ENCODE measurements around the gene SMYD4. TPM values are rescaled to one million over a fixed set of nuclear protein-coding genes. Genes with fewer than 3 reads are reported as not detected.
"Not testable (repeated sequence)": the region's sequence is repeated elsewhere in the genome, so short reads cannot be mapped to it uniquely, and the experiment has no call there.

Gene SMYD4
- total RNA-seq, 1 donor from 2014 or later: 33.5 TPM

GRCh38 chr17:1830288-1830687 is 586 bp upstream of the SMYD4 start:
- no peaks in the 10 kb centered on the region for H3K9me3 Mint-ChIP-seq (ENCODE audit: low read depth)

GRCh38 chr17:1829216-1829591 is 498 bp downstream of the SMYD4 start:
- Mint-ChIP-seq H3K27ac (peak overlapping the region; percentile 76), H3K27me3 (no peaks in the 10 kb centered on the region), H3K4me3 (ENCODE audit: low read depth) (peak overlapping the region; percentile 97), H3K36me3 (ENCODE audit: insufficient read depth) (peaks cover 10% of the 10 kb centered on the region), H3K9me3 (ENCODE audit: low read depth) (no peaks in the 10 kb centered on the region), H3K4me1 (ENCODE audit: low read depth) (peaks cover 15% of the 10 kb centered on the region)
- TF ChIP-seq CTCF (IDR thresholded peaks at IDR 0.05; ENCODE audit: unreplicated experiment): no peak
- no peak for DNase-seq (ENCODE audit: low spot score, unreplicated experiment)

More at GRCh38 chr17:1830288-1830687, 586 bp upstream of the SMYD4 start:
- H3K27me3 Mint-ChIP-seq: no peaks in the 10 kb centered on the region
- H3K27ac Mint-ChIP-seq: peak overlapping the region; percentile 93
- no peak for DNase-seq (ENCODE audit: low spot score, unreplicated experiment)
- peaks cover 15% of the 10 kb centered on the region for H3K4me1 Mint-ChIP-seq (ENCODE audit: low read depth)
- peaks cover 8% of the 10 kb centered on the region for H3K36me3 Mint-ChIP-seq (ENCODE audit: insufficient read depth)
- H3K4me3 Mint-ChIP-seq (ENCODE audit: low read depth): peak overlapping the region; percentile 97
- no peak for TF ChIP-seq CTCF (IDR thresholded peaks at IDR 0.05; ENCODE audit: unreplicated experiment)

GRCh38 chr17:1820528-1821252 is 9.0 kb downstream of the SMYD4 start:
- H3K4me3 Mint-ChIP-seq (ENCODE audit: low read depth): no peak overlapping the region
- peaks cover 10% of the 10 kb centered on the region for H3K36me3 Mint-ChIP-seq (ENCODE audit: insufficient read depth)
- H3K27me3 Mint-ChIP-seq: no peaks in the 10 kb centered on the region
- H3K4me1 Mint-ChIP-seq (ENCODE audit: low read depth): peaks cover 2% of the 10 kb centered on the region
- no peak overlapping the region for H3K27ac Mint-ChIP-seq
- no peak for TF ChIP-seq CTCF (IDR thresholded peaks at IDR 0.05; ENCODE audit: unreplicated experiment)
- H3K9me3 Mint-ChIP-seq (ENCODE audit: low read depth): no peaks in the 10 kb centered on the region
- DNase-seq (ENCODE audit: low spot score, unreplicated experiment): no peak

GRCh38 chr17:1813088-1813487 is 16.6 kb downstream of the SMYD4 start:
- DNase-seq (ENCODE audit: low spot score, unreplicated experiment): no peak
- no peak overlapping the region for H3K27ac Mint-ChIP-seq
- H3K9me3 Mint-ChIP-seq (ENCODE audit: low read depth): no peaks in the 10 kb centered on the region
- TF ChIP-seq CTCF (IDR thresholded peaks at IDR 0.05; ENCODE audit: unreplicated experiment): no peak
- no peaks in the 10 kb centered on the region for H3K4me1 Mint-ChIP-seq (ENCODE audit: low read depth)
- H3K36me3 Mint-ChIP-seq (ENCODE audit: insufficient read depth): peaks cover 9% of the 10 kb centered on the region
- no peaks in the 10 kb centered on the region for H3K27me3 Mint-ChIP-seq
- no peak overlapping the region for H3K4me3 Mint-ChIP-seq (ENCODE audit: low read depth)

GRCh38 chr17:1810450-1811103 is 19.1 kb downstream of the SMYD4 start:
- DNase-seq (ENCODE audit: low spot score, unreplicated experiment): no peak
- Mint-ChIP-seq H3K27me3 (no peaks in the 10 kb centered on the region), H3K4me1 (ENCODE audit: low read depth) (no peaks in the 10 kb centered on the region), H3K9me3 (ENCODE audit: low read depth) (no peaks in the 10 kb centered on the region), H3K27ac (peak overlapping the region; percentile 41), H3K36me3 (ENCODE audit: insufficient read depth) (peaks cover 11% of the 10 kb centered on the region), H3K4me3 (ENCODE audit: low read depth) (no peak overlapping the region)
- TF ChIP-seq CTCF (IDR thresholded peaks at IDR 0.05; ENCODE audit: unreplicated experiment): no peak

- not testable (repeated sequence) for DNase-seq (ENCODE audit: low spot score, unreplicated experiment); H3K27ac Mint-ChIP-seq; H3K9me3 Mint-ChIP-seq (ENCODE audit: low read depth); H3K4me1 Mint-ChIP-seq (ENCODE audit: low read depth); H3K4me3 Mint-ChIP-seq (ENCODE audit: low read depth); H3K27me3 Mint-ChIP-seq
- H3K36me3 Mint-ChIP-seq (ENCODE audit: insufficient read depth): peaks cover 11% of the 10 kb centered on the region
Measured at GRCh38 chr17:1809815-1810214, 19.9 kb downstream of the SMYD4 start.
